ENCODE results near the gene TEX54. TPM values are rescaled to one million over a fixed set of nuclear protein-coding genes. Genes with fewer than 3 reads are reported as not detected.

Gene TEX54
- total and polyA plus RNA-seq, 2 of the 13 experiments (the other 11 are each of a cell fraction or from before 2014, with no cell fraction given) = not detected

GRCh38 chr11:62831520-62832335 is 913 bp downstream of the TEX54 start, which contains the start of gene STX5 (continued):
- TF ChIP-seq BORCS8-MEF2B (CRISPR knock-in tag; IDR thresholded peaks at IDR 0.05) (no peak; the same call in 1 of the 2 replicates), ZNF792 (CRISPR knock-in tag; IDR thresholded peaks at IDR 0.05) (0 out of 2 replicates have a peak, but pooled peaks have one; percentile 17), ZUFSP (CRISPR knock-in tag; IDR thresholded peaks at IDR 0.05; ENCODE audit: borderline replicate concordance) (no peak), BRCA1 (CRISPR knock-in tag; IDR thresholded peaks at IDR 0.05) (no peak), ELF3 (CRISPR knock-in tag; IDR thresholded peaks at IDR 0.05) (peak; percentile 43), MATR3 (CRISPR knock-in tag; IDR thresholded peaks at IDR 0.05) (no peak), RBM39 (IDR thresholded peaks at IDR 0.05; ENCODE audit: low read depth, low read length, poor library complexity, severe bottlenecking) (peak; percentile 94), ZNF546 (CRISPR knock-in tag; conservative IDR thresholded peaks at IDR 0.05) (no peak), ZNF720 (CRISPR knock-in tag; IDR thresholded peaks at IDR 0.05) (no peak), ZNF33A (CRISPR knock-in tag; IDR thresholded peaks at IDR 0.05; ENCODE audit: borderline replicate concordance) (no peak), GTF2F1 (IDR thresholded peaks at IDR 0.05; ENCODE audit: low read length) (no peak), FOXC1 (CRISPR knock-in tag; IDR thresholded peaks at IDR 0.05; ENCODE audit: borderline replicate concordance) (peak; percentile 90; the same call in 1 of the 2 replicates), ZNF138 (CRISPR knock-in tag; IDR thresholded peaks at IDR 0.05; ENCODE audit: low read depth) (no peak; the same call in 1 of the 2 replicates), GPN1 (CRISPR knock-in tag; IDR thresholded peaks at IDR 0.05; ENCODE audit: borderline replicate concordance) (no peak), ZNF816 (CRISPR knock-in tag; IDR thresholded peaks at IDR 0.05; ENCODE audit: borderline replicate concordance) (no peak; the same call in 1 of the 2 replicates), HDAC6 (IDR thresholded peaks at IDR 0.05; ENCODE audit: low read depth, low read length) (no peak), ZSCAN25 (CRISPR knock-in tag; IDR thresholded peaks at IDR 0.05) (peak; percentile 29; the same call in 1 of the 2 replicates), BRD4 (CRISPR knock-in tag; IDR thresholded peaks at IDR 0.05) (no peak), TAF1 (CRISPR knock-in tag; IDR thresholded peaks at IDR 0.05) (peak; percentile 76), RORA (CRISPR knock-in tag; IDR thresholded peaks at IDR 0.05) (no peak), ZNF547 (CRISPR knock-in tag; IDR thresholded peaks at IDR 0.05) (peak; percentile 80), SCMH1 (CRISPR knock-in tag; IDR thresholded peaks at IDR 0.05; ENCODE audit: borderline replicate concordance) (no peak), PAX8 (CRISPR knock-in tag; IDR thresholded peaks at IDR 0.05; ENCODE audit: borderline replicate concordance) (no peak)
- TF ChIP-seq, protein P1, sequence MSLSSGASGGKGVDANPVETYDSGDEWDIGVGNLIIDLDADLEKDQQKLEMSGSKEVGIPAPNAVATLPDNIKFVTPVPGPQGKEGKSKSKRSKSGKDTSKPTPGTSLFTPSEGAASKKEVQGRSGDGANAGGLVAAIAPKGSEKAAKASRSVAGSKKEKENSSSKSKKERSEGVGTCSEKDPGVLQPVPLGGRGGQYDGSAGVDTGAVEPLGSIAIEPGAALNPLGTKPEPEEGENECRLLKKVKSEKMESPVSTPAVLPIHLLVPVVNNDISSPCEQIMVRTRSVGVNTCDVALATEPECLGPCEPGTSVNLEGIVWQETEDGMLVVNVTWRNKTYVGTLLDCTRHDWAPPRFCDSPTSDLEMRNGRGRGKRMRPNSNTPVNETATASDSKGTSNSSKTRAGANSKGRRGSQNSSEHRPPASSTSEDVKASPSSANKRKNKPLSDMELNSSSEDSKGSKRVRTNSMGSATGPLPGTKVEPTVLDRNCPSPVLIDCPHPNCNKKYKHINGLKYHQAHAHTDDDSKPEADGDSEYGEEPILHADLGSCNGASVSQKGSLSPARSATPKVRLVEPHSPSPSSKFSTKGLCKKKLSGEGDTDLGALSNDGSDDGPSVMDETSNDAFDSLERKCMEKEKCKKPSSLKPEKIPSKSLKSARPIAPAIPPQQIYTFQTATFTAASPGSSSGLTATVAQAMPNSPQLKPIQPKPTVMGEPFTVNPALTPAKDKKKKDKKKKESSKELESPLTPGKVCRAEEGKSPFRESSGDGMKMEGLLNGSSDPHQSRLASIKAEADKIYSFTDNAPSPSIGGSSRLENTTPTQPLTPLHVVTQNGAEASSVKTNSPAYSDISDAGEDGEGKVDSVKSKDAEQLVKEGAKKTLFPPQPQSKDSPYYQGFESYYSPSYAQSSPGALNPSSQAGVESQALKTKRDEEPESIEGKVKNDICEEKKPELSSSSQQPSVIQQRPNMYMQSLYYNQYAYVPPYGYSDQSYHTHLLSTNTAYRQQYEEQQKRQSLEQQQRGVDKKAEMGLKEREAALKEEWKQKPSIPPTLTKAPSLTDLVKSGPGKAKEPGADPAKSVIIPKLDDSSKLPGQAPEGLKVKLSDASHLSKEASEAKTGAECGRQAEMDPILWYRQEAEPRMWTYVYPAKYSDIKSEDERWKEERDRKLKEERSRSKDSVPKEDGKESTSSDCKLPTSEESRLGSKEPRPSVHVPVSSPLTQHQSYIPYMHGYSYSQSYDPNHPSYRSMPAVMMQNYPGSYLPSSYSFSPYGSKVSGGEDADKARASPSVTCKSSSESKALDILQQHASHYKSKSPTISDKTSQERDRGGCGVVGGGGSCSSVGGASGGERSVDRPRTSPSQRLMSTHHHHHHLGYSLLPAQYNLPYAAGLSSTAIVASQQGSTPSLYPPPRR (CRISPR knock-in tag; IDR thresholded peaks at IDR 0.05; ENCODE audit: borderline replicate concordance) = peak; percentile 35
